ENCODE measurements around the gene MSI2.

DNA sequence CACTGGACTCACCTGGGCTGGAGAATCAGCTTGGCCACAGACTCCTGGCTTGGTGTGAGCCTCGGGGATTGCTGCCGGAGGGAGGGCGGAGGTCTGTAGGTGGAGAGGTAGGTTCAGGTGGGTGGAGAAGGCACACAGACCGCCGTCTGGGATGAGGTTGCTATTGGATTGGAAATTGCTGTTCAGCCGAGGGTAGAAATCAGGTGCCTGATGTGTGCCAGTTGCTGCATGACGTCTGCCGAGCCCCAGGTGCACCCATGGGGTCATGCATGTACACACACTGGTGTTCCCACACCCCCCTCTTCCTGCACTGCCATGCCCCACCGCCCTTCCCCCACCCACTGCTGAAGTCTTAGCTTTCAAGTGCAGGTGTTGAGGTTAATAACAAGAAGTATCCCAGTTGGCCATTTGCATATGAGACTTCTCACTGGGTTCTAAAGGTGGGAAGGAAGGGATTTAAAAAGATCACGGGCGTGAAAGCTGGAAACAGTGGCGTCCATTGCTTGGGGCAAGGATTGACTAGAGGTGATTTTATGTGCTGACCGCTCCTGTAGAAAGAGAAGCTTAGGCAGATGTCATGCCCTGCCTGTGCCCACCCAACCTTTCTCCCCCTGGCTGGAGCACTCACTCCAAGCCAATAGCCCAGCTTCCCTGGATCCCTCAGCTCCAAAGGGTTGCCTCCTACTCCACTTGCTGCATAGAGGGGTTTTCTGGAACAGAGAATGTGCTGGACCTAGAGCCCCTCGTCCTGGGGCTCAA is 295.2 kb downstream of the MSI2 start:
- TF ChIP-seq, protein P1, sequence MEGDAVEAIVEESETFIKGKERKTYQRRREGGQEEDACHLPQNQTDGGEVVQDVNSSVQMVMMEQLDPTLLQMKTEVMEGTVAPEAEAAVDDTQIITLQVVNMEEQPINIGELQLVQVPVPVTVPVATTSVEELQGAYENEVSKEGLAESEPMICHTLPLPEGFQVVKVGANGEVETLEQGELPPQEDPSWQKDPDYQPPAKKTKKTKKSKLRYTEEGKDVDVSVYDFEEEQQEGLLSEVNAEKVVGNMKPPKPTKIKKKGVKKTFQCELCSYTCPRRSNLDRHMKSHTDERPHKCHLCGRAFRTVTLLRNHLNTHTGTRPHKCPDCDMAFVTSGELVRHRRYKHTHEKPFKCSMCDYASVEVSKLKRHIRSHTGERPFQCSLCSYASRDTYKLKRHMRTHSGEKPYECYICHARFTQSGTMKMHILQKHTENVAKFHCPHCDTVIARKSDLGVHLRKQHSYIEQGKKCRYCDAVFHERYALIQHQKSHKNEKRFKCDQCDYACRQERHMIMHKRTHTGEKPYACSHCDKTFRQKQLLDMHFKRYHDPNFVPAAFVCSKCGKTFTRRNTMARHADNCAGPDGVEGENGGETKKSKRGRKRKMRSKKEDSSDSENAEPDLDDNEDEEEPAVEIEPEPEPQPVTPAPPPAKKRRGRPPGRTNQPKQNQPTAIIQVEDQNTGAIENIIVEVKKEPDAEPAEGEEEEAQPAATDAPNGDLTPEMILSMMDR (conservative IDR thresholded peaks at IDR 0.05; ENCODE audit: low read length): no peak
- no peak for TF ChIP-seq EZH2phosphoT487 (IDR thresholded peaks at IDR 0.05; ENCODE audit: borderline replicate concordance)
